Peyer's patch (tissue), 4 donors: ENCODE results near the gene KCNQ1. TPM values are rescaled to one million over a fixed set of nuclear protein-coding genes. Genes with fewer than 3 reads are reported as not detected.
A peak's percentile ranks its signal among the peaks of the same experiment; 100 is the strongest.

Experiments
- DNase-seq, 3 donors: peaks; one replicate each; pipeline ENCODE4 v3.0.0-alpha.2; 2017 to 2019
- H3K27ac ChIP-seq, 4 donors: fragments of 200-600 bp; sonication (generic); one replicate each; pipeline ENCODE4 v1.5.1; 2016 to 2019
- H3K27me3 ChIP-seq, 2 donors: fragments of 200-600 bp; sonication (generic); one replicate each; pipeline ENCODE4 v1.5.1; 2019
- H3K36me3 ChIP-seq, 3 donors: fragments of 200-600 bp; sonication (generic); one replicate each; pipeline ENCODE4 v1.5.1; 2016 to 2019
- H3K4me1 ChIP-seq, 4 donors: fragments of 200-600 bp; sonication (generic); one replicate each; pipeline ENCODE4 v1.5.1; 2016 to 2019
- H3K4me3 ChIP-seq, 4 donors: fragments of 200-600 bp; sonication (generic); 1 replicate in 3 of 4; 2 replicates in 1 of 4; pipeline ENCODE4 v1.5.1; 2016 to 2019; ENCODE audit warnings: mild to moderate bottlenecking in 1 of 4
- H3K9me3 ChIP-seq, 4 donors: fragments of 200-600 bp; sonication (generic); one replicate each; pipeline ENCODE4 v1.5.1; 2016 to 2019; ENCODE audit warnings: mild to moderate bottlenecking in 1 of 4
- CTCF ChIP-seq, 6 experiments: fragments of 450-650 bp in 4 of 6; fragments of 200-600 bp in 2 of 6; sonication (generic) in 1 of 6; IDR thresholded peaks; one replicate each; pipeline ENCODE4 v1.5.1; 2017 to 2019; ENCODE audit warnings: antibody characterized with exemption in 6 of 6, mild to moderate bottlenecking in 3 of 6, moderate library complexity in 1 of 6
- POLR2A ChIP-seq, 2 donors: fragments of 450-650 bp; IDR thresholded peaks; one replicate each; pipeline ENCODE4 v1.5.1; 2017; ENCODE audit warnings: antibody characterized with exemption in 2 of 2, mild to moderate bottlenecking in 2 of 2, moderate library complexity in 2 of 2
- total RNA-seq, 4 donors: library from RNA; depleted of rRNA; stranded (reverse); fragments of >200 nt; gene quantifications; one replicate each; pipeline ENCODE4 v1.1.0, GENCODE V29; 2016

KCNQ1 gene
- total RNA-seq, 4 donors from 2014 or later: 50.6 to 66.4 (median 54.2) TPM

GRCh38 chr11:2836315-2837095 is 391.7 kb downstream of the KCNQ1 start:
- Histone ChIP-seq H3K4me3 (no peak overlapping the region), H3K4me1 (no peaks in the 10 kb centered on the region), H3K27ac (no peak overlapping the region), H3K9me3 (no peaks in the 10 kb centered on the region), H3K36me3 (no peaks in the 10 kb centered on the region), H3K27me3 (no peaks in the 10 kb centered on the region)
- no peak for DNase-seq
- TF ChIP-seq POLR2A (IDR thresholded peaks at IDR 0.05): no peak
- no peak for TF ChIP-seq CTCF (IDR thresholded peaks at IDR 0.05)

- peak in 2 of 6 experiments; percentile 5 to 29 for TF ChIP-seq CTCF (IDR thresholded peaks at IDR 0.05)
- no peak for TF ChIP-seq POLR2A (IDR thresholded peaks at IDR 0.05)
- H3K27me3 ChIP-seq: no peaks in the 10 kb centered on the region
- no peaks in the 10 kb centered on the region for H3K9me3 ChIP-seq
- H3K36me3 ChIP-seq: no peaks in the 10 kb centered on the region
- H3K4me3 ChIP-seq: no peak overlapping the region
- DNase-seq: peak; percentile 22 to 71 (median 64)
- H3K4me1 ChIP-seq: no peaks in the 10 kb centered on the region
- no peak overlapping the region for H3K27ac ChIP-seq
Observed at GRCh38 chr11:2837096-2837601, 392.3 kb downstream of the KCNQ1 start.

GRCh38 chr11:2837651-2838050 is 392.8 kb downstream of the KCNQ1 start:
- DNase-seq: no peak
- no peak overlapping the region for H3K27ac ChIP-seq
- TF ChIP-seq POLR2A (IDR thresholded peaks at IDR 0.05): no peak
- no peak for TF ChIP-seq CTCF (IDR thresholded peaks at IDR 0.05)

GRCh38 chr11:2838091-2838490 is 393.3 kb downstream of the KCNQ1 start:
- no peak for DNase-seq
- no peak overlapping the region for H3K4me3 ChIP-seq
- H3K27ac ChIP-seq: no peak overlapping the region
- H3K9me3 ChIP-seq: no peaks in the 10 kb centered on the region
- H3K4me1 ChIP-seq: no peaks in the 10 kb centered on the region
- H3K27me3 ChIP-seq: no peaks in the 10 kb centered on the region
- H3K36me3 ChIP-seq: no peaks in the 10 kb centered on the region
- no peak for TF ChIP-seq POLR2A (IDR thresholded peaks at IDR 0.05)
- TF ChIP-seq CTCF (IDR thresholded peaks at IDR 0.05): no peak

More at GRCh38 chr11:2837651-2838050, 392.8 kb downstream of the KCNQ1 start:
- Histone ChIP-seq H3K4me3 (no peak overlapping the region), H3K9me3 (no peaks in the 10 kb centered on the region), H3K4me1 (no peaks in the 10 kb centered on the region), H3K36me3 (no peaks in the 10 kb centered on the region), H3K27me3 (no peaks in the 10 kb centered on the region)

- Histone ChIP-seq H3K4me1 (no peaks in the 10 kb centered on the region), H3K4me3 (no peak overlapping the region), H3K27me3 (no peaks in the 10 kb centered on the region), H3K9me3 (no peaks in the 10 kb centered on the region), H3K36me3 (no peaks in the 10 kb centered on the region), H3K27ac (no peak overlapping the region)
- TF ChIP-seq CTCF (IDR thresholded peaks at IDR 0.05) (no peak), POLR2A (IDR thresholded peaks at IDR 0.05) (no peak)
- no peak for DNase-seq
Observed at GRCh38 chr11:2838676-2839294, 394.0 kb downstream of the KCNQ1 start.
